ENCODE data around the gene NFKBIE.

GRCh38 chr6:44285552-44286284 is 20.4 kb upstream of the NFKBIE start:
- TF ChIP-seq, protein P1, sequence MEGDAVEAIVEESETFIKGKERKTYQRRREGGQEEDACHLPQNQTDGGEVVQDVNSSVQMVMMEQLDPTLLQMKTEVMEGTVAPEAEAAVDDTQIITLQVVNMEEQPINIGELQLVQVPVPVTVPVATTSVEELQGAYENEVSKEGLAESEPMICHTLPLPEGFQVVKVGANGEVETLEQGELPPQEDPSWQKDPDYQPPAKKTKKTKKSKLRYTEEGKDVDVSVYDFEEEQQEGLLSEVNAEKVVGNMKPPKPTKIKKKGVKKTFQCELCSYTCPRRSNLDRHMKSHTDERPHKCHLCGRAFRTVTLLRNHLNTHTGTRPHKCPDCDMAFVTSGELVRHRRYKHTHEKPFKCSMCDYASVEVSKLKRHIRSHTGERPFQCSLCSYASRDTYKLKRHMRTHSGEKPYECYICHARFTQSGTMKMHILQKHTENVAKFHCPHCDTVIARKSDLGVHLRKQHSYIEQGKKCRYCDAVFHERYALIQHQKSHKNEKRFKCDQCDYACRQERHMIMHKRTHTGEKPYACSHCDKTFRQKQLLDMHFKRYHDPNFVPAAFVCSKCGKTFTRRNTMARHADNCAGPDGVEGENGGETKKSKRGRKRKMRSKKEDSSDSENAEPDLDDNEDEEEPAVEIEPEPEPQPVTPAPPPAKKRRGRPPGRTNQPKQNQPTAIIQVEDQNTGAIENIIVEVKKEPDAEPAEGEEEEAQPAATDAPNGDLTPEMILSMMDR (IDR thresholded peaks at IDR 0.05) = no peak
- no peak for TF ChIP-seq POLR2A (IDR thresholded peaks at IDR 0.05)
- no peak for TF ChIP-seq EP300 (IDR thresholded peaks at IDR 0.05)
